ENCODE measurements around the gene ADK. TPM values are rescaled to one million over a fixed set of nuclear protein-coding genes. Genes with fewer than 3 reads are reported as not detected.

ADK gene
- total RNA-seq, 1 experiment from 2014 or later: 159 TPM

GRCh38 chr10:74539317-74539716 lies 388.3 kb downstream of the ADK start:
- CTCF ChIA-PET: no interaction called here

GRCh38 chr10:74541375-74541774 lies 390.4 kb downstream of the ADK start:
- no peak overlapping the region for H3K4me2 ChIP-seq
- H4K20me1 ChIP-seq (ENCODE audit: insufficient read depth): no peaks in the 10 kb centered on the region; the same call in 1 of the 2 replicates
- no peak overlapping the region for H3K27ac ChIP-seq
- ChIA-PET POLR2A (ENCODE audit: unreplicated experiment) (no interaction called here), CTCF (no interaction called here)
- H3K9me3 ChIP-seq (ENCODE audit: insufficient read depth, low read depth): no peaks in the 10 kb centered on the region
- H3K79me2 ChIP-seq (ENCODE audit: low read depth): no peaks in the 10 kb centered on the region
- no peak for DNase-seq
- no peak for TF ChIP-seq CTCF (conservative IDR thresholded peaks at IDR 0.05)
- TF ChIP-seq EZH2 (IDR thresholded peaks at IDR 0.05; ENCODE audit: low read depth): no peak
- intact Hi-C loops (cut with micrococcal nuclease; ENCODE audit: unreplicated experiment): no loop called here
- no TSS peak for BruUV-seq (replicated peaks)
- H3F3A ChIP-seq (ENCODE audit: insufficient read depth, low read depth): no peaks in the 10 kb centered on the region
- H3K36me3 ChIP-seq (ENCODE audit: low read depth): no peaks in the 10 kb centered on the region
- no peak overlapping the region for H2AFZ ChIP-seq
- H3K9me2 ChIP-seq (ENCODE audit: insufficient read depth): no peaks in the 10 kb centered on the region
- no peak overlapping the region for H3K4me3 ChIP-seq
- H3K27me3 ChIP-seq (ENCODE audit: insufficient read depth, low read depth): no peaks in the 10 kb centered on the region
- no peaks in the 10 kb centered on the region for H3K4me1 ChIP-seq (replicated peaks; ENCODE audit: insufficient read depth)

More at GRCh38 chr10:74539317-74539716, 388.3 kb downstream of the ADK start:
- Histone ChIP-seq H3K9me2 (ENCODE audit: insufficient read depth) (no peaks in the 10 kb centered on the region), H4K20me1 (ENCODE audit: insufficient read depth) (no peaks in the 10 kb centered on the region), H3K79me2 (ENCODE audit: low read depth) (no peaks in the 10 kb centered on the region), H3K9me3 (ENCODE audit: insufficient read depth, low read depth) (no peaks in the 10 kb centered on the region), H2AFZ (no peak overlapping the region), H3K27me3 (ENCODE audit: insufficient read depth, low read depth) (no peaks in the 10 kb centered on the region), H3K4me2 (no peak overlapping the region), H3K4me3 (no peak overlapping the region), H3F3A (ENCODE audit: insufficient read depth, low read depth) (0 out of 2 replicates have a peak, but pooled peaks cover 4% of the 10 kb centered on the region), H3K36me3 (ENCODE audit: low read depth) (no peaks in the 10 kb centered on the region), H3K27ac (no peak overlapping the region), H3K4me1 (replicated peaks; ENCODE audit: insufficient read depth) (no peaks in the 10 kb centered on the region)
- intact Hi-C loops (cut with micrococcal nuclease; ENCODE audit: unreplicated experiment): no loop called here
- TF ChIP-seq CTCF (conservative IDR thresholded peaks at IDR 0.05) (no peak), EZH2 (IDR thresholded peaks at IDR 0.05; ENCODE audit: low read depth) (no peak)
- POLR2A ChIA-PET (ENCODE audit: unreplicated experiment): no interaction called here
- no peak for DNase-seq
- BruUV-seq (replicated peaks): no TSS peak

- H3K36me3 ChIP-seq (ENCODE audit: low read depth): no peaks in the 10 kb centered on the region
- no peak overlapping the region for H3K4me2 ChIP-seq
- ChIA-PET CTCF (no interaction called here), POLR2A (ENCODE audit: unreplicated experiment) (no interaction called here)
- no TSS peak for BruUV-seq (replicated peaks)
- DNase-seq: no peak
- H3K4me1 ChIP-seq (replicated peaks; ENCODE audit: insufficient read depth): no peaks in the 10 kb centered on the region
- no peaks in the 10 kb centered on the region; the same call in 1 of the 2 replicates for H4K20me1 ChIP-seq (ENCODE audit: insufficient read depth)
- no peak for TF ChIP-seq EZH2 (IDR thresholded peaks at IDR 0.05; ENCODE audit: low read depth)
- TF ChIP-seq CTCF (conservative IDR thresholded peaks at IDR 0.05): no peak
- H3K27me3 ChIP-seq (ENCODE audit: insufficient read depth, low read depth): no peaks in the 10 kb centered on the region
- no peaks in the 10 kb centered on the region for H3K9me2 ChIP-seq (ENCODE audit: insufficient read depth)
- no peaks in the 10 kb centered on the region; the same call in 1 of the 2 replicates for H3K9me3 ChIP-seq (ENCODE audit: insufficient read depth, low read depth)
- H3K27ac ChIP-seq: no peak overlapping the region
- no peaks in the 10 kb centered on the region for H3F3A ChIP-seq (ENCODE audit: insufficient read depth, low read depth)
- intact Hi-C loops (cut with micrococcal nuclease; ENCODE audit: unreplicated experiment): no loop called here
- H2AFZ ChIP-seq: no peak overlapping the region
- H3K79me2 ChIP-seq (ENCODE audit: low read depth): no peaks in the 10 kb centered on the region
- H3K4me3 ChIP-seq: no peak overlapping the region
These were observed 391.1 kb downstream of the ADK start for GRCh38 chr10:74542077-74542476.
